Measurements from ENCODE around the gene PTPN18.
"Not testable (repeated sequence)": the region's sequence is repeated elsewhere in the genome, so short reads cannot be mapped to it uniquely, and the experiment has no call there.

PTPN18 gene

GRCh38 chr2:130355578-130356431 is at the start of gene PTPN18:
Gene PTPN18, plus strand, starts transcription at chr2:130356056. Its CDS starts 52 bp downstream, at chr2:130356108.
- peak; percentile 56 for DNase-seq (ENCODE audit: low spot score)

GRCh38 chr2:130307850-130308249 is 48.0 kb upstream of the PTPN18 start:
- no peak for DNase-seq (ENCODE audit: low spot score)

GRCh38 chr2:130310881-130311280 is 45.0 kb upstream of the PTPN18 start:
- no peak for DNase-seq (ENCODE audit: low spot score)

GRCh38 chr2:130313812-130314334 is 42.0 kb upstream of the PTPN18 start:
- no peak for DNase-seq (ENCODE audit: low spot score)

- DNase-seq (ENCODE audit: low spot score): no peak
Measured at GRCh38 chr2:130314377-130314776, 41.5 kb upstream of the PTPN18 start.

- DNase-seq (ENCODE audit: low spot score): no peak
Measured at GRCh38 chr2:130316596-130316995, 39.3 kb upstream of the PTPN18 start.

GRCh38 chr2:130318906-130319305 is 37.0 kb upstream of the PTPN18 start:
- DNase-seq (ENCODE audit: low spot score): no peak

GRCh38 chr2:130319536-130319935 is 36.3 kb upstream of the PTPN18 start:
- no peak for DNase-seq (ENCODE audit: low spot score)

GRCh38 chr2:130327703-130328527 is 27.9 kb upstream of the PTPN18 start:
- DNase-seq (ENCODE audit: low spot score): no peak

GRCh38 chr2:130328710-130329109 is 27.1 kb upstream of the PTPN18 start:
- DNase-seq (ENCODE audit: low spot score): no peak

GRCh38 chr2:130332271-130333073 is 23.4 kb upstream of the PTPN18 start:
- peak; percentile 72 for DNase-seq (ENCODE audit: low spot score)

- DNase-seq (ENCODE audit: low spot score): not testable (repeated sequence)
Measured at GRCh38 chr2:130333253-130333652, 22.6 kb upstream of the PTPN18 start.

- DNase-seq (ENCODE audit: low spot score): no peak
Measured at GRCh38 chr2:130334026-130334425, 21.8 kb upstream of the PTPN18 start.

- DNase-seq (ENCODE audit: low spot score): no peak
Measured at GRCh38 chr2:130335226-130335625, 20.6 kb upstream of the PTPN18 start.

GRCh38 chr2:130336150-130336876 is 19.5 kb upstream of the PTPN18 start:
- no peak for DNase-seq (ENCODE audit: low spot score)

- DNase-seq (ENCODE audit: low spot score): peak; percentile 56
Measured at GRCh38 chr2:130336877-130337734, 18.8 kb upstream of the PTPN18 start.

GRCh38 chr2:130337735-130338325 is 18.0 kb upstream of the PTPN18 start:
- no peak for DNase-seq (ENCODE audit: low spot score)

- no peak for DNase-seq (ENCODE audit: low spot score)
Measured at GRCh38 chr2:130338793-130339345, 17.0 kb upstream of the PTPN18 start.

Data from activated CD4-positive, alpha-beta T cell treated with anti-CD3 and anti-CD28 coated beads, Interleukin-2, Interleukin-4, amounts not matched to agents 100 ng/mL and 50 ng/mL, durations not matched to agents 16 hours and 8 hours (primary cell).